Fibroblast of lung (primary cell): Measurements from ENCODE around the gene TNFAIP2. TPM values are rescaled to one million over a fixed set of nuclear protein-coding genes. Genes with fewer than 3 reads are reported as not detected.

ENCODE experiments used
- DNase-seq, 2 donors: peaks; one replicate each; pipeline versions ENCODE4 v3.0.0 to v3.0.0-alpha.2; 2010; ENCODE audit warnings: low read depth in 2 of 2
- H2AFZ ChIP-seq: 2 replicates; pipeline ENCODE4 v1.5.1; 2012; ENCODE audit warnings: low read length, control low read depth, inconsistent platforms
- H3K27ac ChIP-seq: 2 replicates; pipeline ENCODE4 v1.5.1; 2011; ENCODE audit warnings: low read length, control low read depth; ENCODE audit not compliant: insufficient read depth
- H3K27me3 ChIP-seq: 2 replicates; pipeline ENCODE4 v1.5.1; 2011; ENCODE audit warnings: mild to moderate bottlenecking, low read length; ENCODE audit not compliant: control insufficient read depth, insufficient read depth
- H3K36me3 ChIP-seq: 2 replicates; pipeline ENCODE4 v1.5.1; 2011; ENCODE audit warnings: low read length; ENCODE audit not compliant: control insufficient read depth, insufficient read depth
- H3K4me1 ChIP-seq: 2 replicates; pipeline ENCODE4 v1.5.1; 2011; ENCODE audit warnings: low read length; ENCODE audit not compliant: control insufficient read depth, insufficient read depth; ENCODE audit errors: extremely low read depth
- H3K4me2 ChIP-seq: 2 replicates; pipeline ENCODE4 v1.5.1; 2011; ENCODE audit warnings: low read length, control low read depth; ENCODE audit not compliant: insufficient read depth; ENCODE audit errors: extremely low read depth
- H3K4me3 ChIP-seq, 4 experiments: fragments of 200-600 bp in 1 of 4; sonication (generic) in 1 of 4; replicated peaks in 1 of 4; 2 replicates each; pipeline ENCODE4 v1.5.1; 2011 to 2016; ENCODE audit warnings: low read length in 4 of 4, low read depth in 3 of 4, mild to moderate bottlenecking in 3 of 4, control low read depth in 2 of 4, inconsistent platforms in 1 of 4, mixed read lengths in 1 of 4; ENCODE audit not compliant: insufficient read depth in 1 of 4; ENCODE audit errors: control extremely low read depth in 1 of 4
- H3K79me2 ChIP-seq: 2 replicates; pipeline ENCODE4 v1.5.1; 2012; ENCODE audit warnings: mild to moderate bottlenecking, low read length, inconsistent platforms; ENCODE audit not compliant: control insufficient read depth, insufficient read depth
- H3K9ac ChIP-seq: 2 replicates; pipeline ENCODE4 v1.5.1; 2011; ENCODE audit warnings: mild to moderate bottlenecking, low read length, control low read depth; ENCODE audit not compliant: insufficient read depth
- H3K9me3 ChIP-seq: 2 replicates; pipeline ENCODE4 v1.5.1; 2012; ENCODE audit warnings: low read depth, low read length; ENCODE audit not compliant: control insufficient read depth, insufficient read depth
- H4K20me1 ChIP-seq: 2 replicates; pipeline ENCODE4 v1.5.1; 2011; ENCODE audit warnings: low read length; ENCODE audit not compliant: control insufficient read depth, insufficient read depth; ENCODE audit errors: extremely low read depth
- EZH2 ChIP-seq: IDR thresholded peaks from 2 replicates; pipeline ENCODE4 v1.5.1; 2012; ENCODE audit warnings: low read length, control low read depth, mild to moderate bottlenecking; ENCODE audit errors: missing control alignments
- polyA plus RNA-seq, 2 donors: library from polyadenylated mRNA; depleted of rRNA in 1 of 2; stranded (reverse) in 1 of 2; unstranded in 1 of 2; fragments of >200 nt; gene quantifications; 2 replicates each; pipeline ENCODE4 v1.2.1, GENCODE V29; 2011 to 2012; ENCODE audit warnings: missing spikeins in 1 of 2
- total RNA-seq: library from RNA; depleted of rRNA; stranded (reverse); fragments of >200 nt; gene quantifications from 2 replicates; pipeline ENCODE4 v1.2.1, GENCODE V29; 2014
- TF ChIP-seq, protein P1 (sequence below), 2 donors: IDR thresholded peaks in 1 of 2; conservative IDR thresholded peaks in 1 of 2; 1 replicate in 1 of 2; 2 replicates in 1 of 2; pipeline ENCODE4 v1.5.1; 2011 to 2012; ENCODE audit warnings: low read length in 2 of 2, control low read depth in 1 of 2, inconsistent platforms in 1 of 2, low read depth in 1 of 2, mild to moderate bottlenecking in 1 of 2

TNFAIP2 gene
- total and polyA plus RNA-seq, 2 donors (not counting 1 experiment from before 2014, with no cell fraction given): 71.5 to 139 TPM

DNA sequence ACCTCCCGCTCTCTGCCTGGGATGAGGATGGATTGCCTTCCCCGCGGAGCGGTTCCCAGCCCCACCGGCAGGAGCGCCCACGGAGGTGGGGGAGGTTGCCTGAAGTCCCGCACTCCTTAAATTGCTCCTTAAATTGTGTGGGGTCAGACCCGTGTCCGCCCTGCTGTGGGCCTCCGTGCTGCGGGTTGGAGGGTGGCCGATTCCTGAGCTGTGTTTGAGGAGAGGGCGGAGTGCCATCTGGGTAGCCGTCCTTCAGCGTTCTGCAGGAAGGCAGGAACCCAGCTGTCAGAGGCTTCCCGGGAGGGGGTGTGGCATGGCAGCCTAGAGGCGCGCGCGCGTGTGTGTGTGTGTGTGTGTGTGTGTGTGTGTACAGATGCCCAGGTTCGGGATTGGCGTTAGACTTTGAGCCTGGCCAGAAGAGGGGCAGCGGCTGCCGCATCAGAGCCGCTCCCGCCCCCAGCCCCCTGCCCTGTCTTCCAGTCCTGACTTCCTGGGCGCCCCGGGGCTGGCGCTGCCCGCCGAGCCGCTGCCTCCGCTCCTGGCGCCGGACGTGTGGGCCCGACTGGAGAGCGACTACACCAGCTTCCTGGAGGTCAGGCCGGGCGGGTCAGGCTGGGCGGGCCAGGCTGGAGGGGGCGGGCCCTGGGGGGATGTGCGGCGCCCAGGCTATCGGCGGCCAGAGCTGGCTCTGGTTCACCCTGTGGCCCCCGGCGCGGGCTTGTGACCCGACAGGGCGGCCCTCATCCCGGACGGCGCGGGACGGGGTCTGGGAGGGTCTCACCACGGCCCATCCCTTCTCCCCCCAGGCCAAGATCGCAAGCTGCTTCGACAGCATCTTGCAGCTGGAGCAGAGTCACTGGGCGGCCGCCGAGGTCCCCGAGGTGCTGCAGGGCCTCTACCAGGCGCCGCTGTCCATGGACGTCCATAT lies 19.5 kb upstream of the TNFAIP2 start:
- peak; percentile 34 to 73 for DNase-seq
- peak overlapping the region; percentile 59 for H3K4me2 ChIP-seq
- H4K20me1 ChIP-seq: no peaks in the 10 kb centered on the region
- H2AFZ ChIP-seq: no peak overlapping the region
- no peak overlapping the region for H3K27ac ChIP-seq
- H3K4me3 ChIP-seq: peak overlapping the region in 2 of 4 experiments; percentile 11 to 22
- no peaks in the 10 kb centered on the region for H3K9me3 ChIP-seq
- H3K4me1 ChIP-seq: peaks cover 9% of the 10 kb centered on the region
- TF ChIP-seq, protein P1, sequence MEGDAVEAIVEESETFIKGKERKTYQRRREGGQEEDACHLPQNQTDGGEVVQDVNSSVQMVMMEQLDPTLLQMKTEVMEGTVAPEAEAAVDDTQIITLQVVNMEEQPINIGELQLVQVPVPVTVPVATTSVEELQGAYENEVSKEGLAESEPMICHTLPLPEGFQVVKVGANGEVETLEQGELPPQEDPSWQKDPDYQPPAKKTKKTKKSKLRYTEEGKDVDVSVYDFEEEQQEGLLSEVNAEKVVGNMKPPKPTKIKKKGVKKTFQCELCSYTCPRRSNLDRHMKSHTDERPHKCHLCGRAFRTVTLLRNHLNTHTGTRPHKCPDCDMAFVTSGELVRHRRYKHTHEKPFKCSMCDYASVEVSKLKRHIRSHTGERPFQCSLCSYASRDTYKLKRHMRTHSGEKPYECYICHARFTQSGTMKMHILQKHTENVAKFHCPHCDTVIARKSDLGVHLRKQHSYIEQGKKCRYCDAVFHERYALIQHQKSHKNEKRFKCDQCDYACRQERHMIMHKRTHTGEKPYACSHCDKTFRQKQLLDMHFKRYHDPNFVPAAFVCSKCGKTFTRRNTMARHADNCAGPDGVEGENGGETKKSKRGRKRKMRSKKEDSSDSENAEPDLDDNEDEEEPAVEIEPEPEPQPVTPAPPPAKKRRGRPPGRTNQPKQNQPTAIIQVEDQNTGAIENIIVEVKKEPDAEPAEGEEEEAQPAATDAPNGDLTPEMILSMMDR (conservative IDR thresholded peaks at IDR 0.05 in 1 of 2, IDR thresholded peaks at IDR 0.05 in 1 of 2; ENCODE audit: low read depth in 1 of 2, low read length in 2 of 2): peak; percentile 26 to 30
- peak; percentile 73 for TF ChIP-seq EZH2
- peaks cover 28% of the 10 kb centered on the region for H3K27me3 ChIP-seq
- no peaks in the 10 kb centered on the region for H3K79me2 ChIP-seq
- no peak overlapping the region for H3K9ac ChIP-seq
- H3K36me3 ChIP-seq: no peaks in the 10 kb centered on the region

DNA sequence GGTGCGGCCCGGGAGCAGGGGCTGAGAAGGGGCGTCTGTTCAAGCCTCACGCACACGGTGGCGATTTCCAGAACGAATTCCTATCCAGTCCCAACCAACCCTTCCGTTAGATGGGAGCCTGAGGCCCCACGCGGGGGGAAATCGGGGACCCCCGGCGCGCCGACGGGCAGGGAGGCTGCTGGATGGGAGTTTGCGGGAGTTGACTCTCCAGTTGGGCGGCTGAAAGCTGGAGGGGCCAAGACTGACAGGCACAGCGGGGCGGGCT lies 18.9 kb upstream of the TNFAIP2 start:
- Histone ChIP-seq H2AFZ (no peak overlapping the region), H3K27me3 (peaks cover 28% of the 10 kb centered on the region), H3K36me3 (no peaks in the 10 kb centered on the region), H3K9ac (no peak overlapping the region), H3K4me3 (no peak overlapping the region), H3K4me1 (peaks cover 9% of the 10 kb centered on the region), H3K4me2 (no peak overlapping the region), H3K79me2 (no peaks in the 10 kb centered on the region), H3K27ac (no peak overlapping the region), H4K20me1 (no peaks in the 10 kb centered on the region), H3K9me3 (no peaks in the 10 kb centered on the region)
- TF ChIP-seq, protein P1 (conservative IDR thresholded peaks at IDR 0.05 in 1 of 2, IDR thresholded peaks at IDR 0.05 in 1 of 2; ENCODE audit: low read depth in 1 of 2, low read length in 2 of 2): no peak
- peak; percentile 83 for TF ChIP-seq EZH2
- DNase-seq: no peak

DNA sequence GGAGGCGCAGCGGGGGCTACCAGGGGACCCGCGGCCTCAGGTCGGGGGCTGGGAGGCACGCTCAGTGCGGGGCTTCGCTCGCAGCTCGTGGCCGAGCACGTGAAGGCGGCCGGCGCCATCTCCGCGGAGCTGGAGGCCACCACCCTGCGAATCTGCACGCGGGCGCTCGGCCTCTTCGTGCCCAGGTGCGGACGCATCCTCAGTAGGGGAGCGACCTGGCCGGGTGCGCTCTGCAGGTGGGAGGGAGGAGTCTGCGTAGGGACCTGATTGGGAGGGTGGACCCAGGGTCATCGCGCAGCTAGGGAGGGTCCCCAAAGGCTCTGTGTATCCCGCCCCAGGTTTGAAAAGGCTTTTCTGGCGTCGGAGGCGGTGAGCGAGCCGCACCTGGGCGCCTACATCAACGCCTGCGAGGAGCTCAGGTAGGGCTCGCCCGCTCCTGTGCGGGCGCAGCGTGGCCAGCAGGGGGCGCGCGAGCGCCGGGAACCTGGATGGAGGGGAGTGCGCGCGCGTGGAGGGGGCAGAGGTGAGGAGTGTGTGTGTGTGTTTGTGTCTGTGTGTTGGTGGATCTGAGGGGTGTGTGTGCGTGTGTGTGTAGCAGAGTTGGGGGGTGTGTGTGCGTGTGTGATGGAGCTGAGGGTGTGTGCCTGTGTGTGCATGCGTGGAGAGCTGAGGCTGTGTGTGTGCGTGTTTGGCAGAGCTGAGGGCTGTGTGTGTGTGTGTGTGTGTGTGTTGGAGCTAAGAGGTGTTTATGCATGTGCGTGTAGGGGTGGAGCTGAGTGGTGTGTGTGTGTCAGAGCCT lies 18.4 kb upstream of the TNFAIP2 start:
- H3K27ac ChIP-seq: no peak overlapping the region
- no peak overlapping the region for H3K9ac ChIP-seq
- H2AFZ ChIP-seq: no peak overlapping the region
- H3K79me2 ChIP-seq: no peaks in the 10 kb centered on the region
- H4K20me1 ChIP-seq: no peaks in the 10 kb centered on the region
- H3K36me3 ChIP-seq: no peaks in the 10 kb centered on the region
- H3K4me3 ChIP-seq: no peak overlapping the region
- no peak overlapping the region for H3K4me2 ChIP-seq
- H3K4me1 ChIP-seq: peaks cover 9% of the 10 kb centered on the region
- peak; percentile 42 to 69 for DNase-seq
- peak; percentile 22 for TF ChIP-seq EZH2
- TF ChIP-seq, protein P1 (conservative IDR thresholded peaks at IDR 0.05 in 1 of 2, IDR thresholded peaks at IDR 0.05 in 1 of 2; ENCODE audit: low read depth in 1 of 2, low read length in 2 of 2): peak; percentile 82 to 93
- peaks cover 28% of the 10 kb centered on the region for H3K27me3 ChIP-seq
- no peaks in the 10 kb centered on the region for H3K9me3 ChIP-seq
